ENCODE results near the gene VASH2. TPM values are rescaled to one million over a fixed set of nuclear protein-coding genes. Genes with fewer than 3 reads are reported as not detected.
"Not testable (repeated sequence)": the region's sequence is repeated elsewhere in the genome, so short reads cannot be mapped to it uniquely, and the experiment has no call there.

The VASH2 gene
- total and polyA plus RNA-seq, 12 donors: 0.16 to 5.5 (median 0.29) TPM; not detected in 3

DNA sequence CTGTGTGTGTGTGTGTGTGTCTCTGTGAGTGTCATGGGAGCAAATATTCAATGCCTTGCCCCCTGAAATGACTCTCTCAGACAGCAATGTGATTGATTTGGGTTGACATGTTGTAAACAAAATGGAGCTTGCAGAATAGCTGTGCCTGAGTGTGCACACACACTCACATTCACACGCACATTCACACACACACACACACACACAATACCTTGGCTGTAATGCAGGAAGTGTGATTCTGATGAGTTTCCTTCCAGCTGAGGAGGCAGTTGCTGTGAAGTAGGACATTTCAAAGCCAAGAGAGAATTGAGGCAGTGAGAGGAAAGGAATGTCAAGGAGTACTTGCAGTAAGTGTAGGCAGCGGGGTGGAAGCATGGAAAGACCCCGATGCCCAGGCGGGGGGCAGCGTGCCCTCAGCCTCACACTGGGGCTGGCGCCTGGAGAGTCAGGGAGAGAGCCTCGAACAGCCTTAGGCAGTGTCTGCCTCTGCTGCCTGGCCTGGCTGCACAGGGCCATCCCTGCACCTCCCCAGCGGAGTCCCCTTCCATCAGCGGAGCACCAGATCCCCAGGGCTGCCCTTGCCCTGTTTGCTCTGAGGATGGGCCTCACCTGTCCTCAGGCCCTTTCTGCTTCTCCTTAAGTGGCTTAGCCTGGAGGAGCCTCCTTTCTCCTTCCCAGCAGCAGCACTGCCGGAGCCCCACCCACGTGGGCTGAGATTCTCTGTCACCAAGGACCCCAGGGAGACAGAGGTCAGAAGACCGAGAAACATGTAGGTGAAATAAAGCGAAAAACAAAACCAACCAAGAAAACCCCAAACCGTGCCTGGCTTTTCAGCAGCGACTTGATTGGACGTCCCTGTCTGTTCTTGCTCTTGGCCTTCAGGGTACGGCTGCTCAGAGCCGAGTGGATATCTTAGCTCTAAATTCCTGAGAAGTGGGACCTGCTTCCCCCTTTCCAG is 9.2 kb downstream of the VASH2 start:
- no peak overlapping the region for H3K27ac ChIP-seq
- no peaks in the 10 kb centered on the region for H3K9me3 ChIP-seq (replicated peaks in 1 of 3)
- no peaks in the 10 kb centered on the region for H3K36me3 ChIP-seq (replicated peaks in 1 of 2)
- H3K4me3 ChIP-seq: no peak overlapping the region
- no peak for DNase-seq
- no peak for TF ChIP-seq POLR2A (IDR thresholded peaks at IDR 0.05)
- TF ChIP-seq CTCF (IDR thresholded peaks at IDR 0.05): no peak
- WGBS, 4 donors: 85 to 90% (median 88%) methylated on average over 14 to 18 of the region's 18 CpGs
- intact Hi-C loops (cut with DNase I): no loop called here
- H3K27me3 ChIP-seq: no peaks in the 10 kb centered on the region
- no peaks in the 10 kb centered on the region for H3K4me1 ChIP-seq (replicated peaks in 1 of 2)

- intact Hi-C loops (cut with DNase I): no loop called here
Observed at GRCh38 chr1:212960932-212961331, 10.6 kb downstream of the VASH2 start.

GRCh38 chr1:212962509-212962908 is 12.2 kb downstream of the VASH2 start:
- H3K27ac ChIP-seq: no peak overlapping the region
- H3K4me3 ChIP-seq: no peak overlapping the region
- intact Hi-C loops (cut with DNase I): no loop called here
- WGBS, 4 donors: 89 to 93% (median 92%) methylated on average over 5 of the region's 5 CpGs
- DNase-seq: no peak
- no peaks in the 10 kb centered on the region for H3K9me3 ChIP-seq (replicated peaks in 1 of 3)
- peaks cover 2% of the 10 kb centered on the region for H3K27me3 ChIP-seq
- no peaks in the 10 kb centered on the region for H3K36me3 ChIP-seq (replicated peaks in 1 of 2)
- no peak for TF ChIP-seq POLR2A (IDR thresholded peaks at IDR 0.05)
- no peak for TF ChIP-seq CTCF (IDR thresholded peaks at IDR 0.05)
- no peaks in the 10 kb centered on the region for H3K4me1 ChIP-seq (replicated peaks in 1 of 2)

More at GRCh38 chr1:212960932-212961331, 10.6 kb downstream of the VASH2 start:
- H3K27ac ChIP-seq: no peak overlapping the region
- no peak overlapping the region for H3K4me3 ChIP-seq
- DNase-seq: no peak
- H3K4me1 ChIP-seq (replicated peaks in 1 of 2): no peaks in the 10 kb centered on the region
- H3K9me3 ChIP-seq (replicated peaks in 1 of 3): no peaks in the 10 kb centered on the region
- WGBS, 4 donors: 82 to 100% (median 96%) methylated on average over 4 to 6 of the region's 6 CpGs
- TF ChIP-seq POLR2A (IDR thresholded peaks at IDR 0.05) (no peak), CTCF (IDR thresholded peaks at IDR 0.05) (no peak)
- peaks cover 2% of the 10 kb centered on the region for H3K27me3 ChIP-seq
- no peaks in the 10 kb centered on the region for H3K36me3 ChIP-seq (replicated peaks in 1 of 2)

DNA sequence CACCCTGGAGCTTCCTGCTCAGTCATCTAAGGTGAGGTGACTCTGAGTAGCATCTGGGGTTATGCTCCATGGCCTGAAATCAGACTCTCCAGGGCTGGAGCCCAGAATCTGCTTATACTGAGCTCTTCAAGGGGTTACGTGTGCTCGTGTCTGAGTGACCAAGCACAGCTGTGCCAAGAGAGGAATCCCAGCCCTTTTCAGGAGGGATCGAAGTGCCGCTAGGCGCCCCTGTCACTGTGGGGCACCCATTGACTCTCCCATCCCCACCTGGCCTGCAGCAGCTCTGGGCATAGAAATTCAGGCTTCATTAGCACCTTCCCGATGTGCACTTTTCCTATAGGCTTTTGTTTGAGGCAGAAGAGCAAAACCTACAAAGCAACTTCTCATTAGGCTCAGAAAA is 13.8 kb downstream of the VASH2 start:
- no peak for TF ChIP-seq CTCF (IDR thresholded peaks at IDR 0.05)
- TF ChIP-seq POLR2A (IDR thresholded peaks at IDR 0.05): no peak
- no peak for DNase-seq
- intact Hi-C loops (cut with DNase I): no loop called here
- H3K27me3 ChIP-seq: peaks cover 2% of the 10 kb centered on the region
- H3K27ac ChIP-seq: no peak overlapping the region
- H3K9me3 ChIP-seq (replicated peaks in 1 of 3): no peaks in the 10 kb centered on the region
- WGBS, 4 donors: 90 to 100% (median 94%) methylated on average over 6 of the region's 6 CpGs
- H3K36me3 ChIP-seq (replicated peaks in 1 of 2): no peaks in the 10 kb centered on the region
- no peaks in the 10 kb centered on the region for H3K4me1 ChIP-seq (replicated peaks in 1 of 2)
- no peak overlapping the region for H3K4me3 ChIP-seq

DNA sequence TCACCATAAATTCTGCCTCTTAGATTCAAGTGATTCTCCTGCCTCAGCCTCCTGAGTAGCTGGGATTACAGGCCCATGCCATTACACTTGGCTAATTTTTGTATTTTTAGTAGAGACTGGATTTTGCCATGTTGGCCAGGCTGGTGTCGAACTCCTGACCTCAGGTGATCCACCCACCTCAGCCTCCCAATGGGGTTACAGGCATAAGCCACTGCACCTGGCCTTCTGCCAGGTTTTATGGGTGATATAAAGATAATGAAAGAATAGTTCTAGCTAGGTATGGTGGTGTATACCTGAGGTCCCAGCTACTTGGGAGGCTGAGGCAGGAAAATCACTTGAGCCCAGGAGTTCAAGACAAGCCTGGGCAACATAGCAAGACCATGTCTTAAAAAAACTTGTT is 14.7 kb downstream of the VASH2 start:
- H3K36me3 ChIP-seq (replicated peaks in 1 of 2); H3K4me3 ChIP-seq; H3K27me3 ChIP-seq; H3K4me1 ChIP-seq (replicated peaks in 1 of 2); H3K9me3 ChIP-seq (replicated peaks in 1 of 3); intact Hi-C loops (cut with DNase I); DNase-seq; H3K27ac ChIP-seq: not testable (repeated sequence)
- WGBS, 4 donors: 96 to 100% (median 98%) methylated on average over 1 of the region's 1 CpG

Measured in adrenal gland (tissue), 12 donors.